ENCODE results near the gene KBTBD8.

DNA sequence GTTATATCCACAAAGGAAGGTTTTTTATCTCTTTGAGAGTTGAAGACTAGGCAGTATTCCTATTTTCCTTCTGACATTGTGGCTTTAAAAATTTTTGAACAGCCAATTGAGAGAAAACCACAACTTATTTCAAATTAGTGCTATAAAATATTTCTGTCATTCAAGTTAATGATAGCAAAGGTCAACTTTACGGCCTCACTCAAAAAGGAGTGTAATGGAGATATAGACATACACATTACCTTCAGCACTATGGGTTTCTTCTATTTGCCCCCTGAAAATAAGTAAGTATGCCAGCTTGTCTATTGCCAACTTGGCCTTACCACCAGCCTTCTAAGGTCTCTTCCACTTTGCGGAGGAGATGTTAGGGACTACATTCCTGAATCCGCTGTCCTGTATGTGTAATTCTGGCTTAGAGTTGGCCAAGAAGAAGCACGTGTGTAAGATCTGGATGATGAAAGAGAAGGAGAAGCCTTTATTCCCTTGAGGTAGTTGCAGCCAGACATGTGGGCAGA is 44.1 kb upstream of the KBTBD8 start:
- no peak for TF ChIP-seq CTCF (IDR thresholded peaks at IDR 0.05)
- TF ChIP-seq POLR2A (IDR thresholded peaks at IDR 0.05): no peak

All from Peyer's patch (tissue), 4 donors.